Keratinocyte (primary cell): ENCODE measurements around the gene VAC14. TPM values are rescaled to one million over a fixed set of nuclear protein-coding genes. Genes with fewer than 3 reads are reported as not detected.

Experiments used
- DNase-seq: peaks from one replicate; pipeline ENCODE4 v3.0.0-alpha.2; 2011; ENCODE audit warnings: low read depth, missing footprints, low spot score
- FAIRE-seq: peaks from 2 replicates; lab custom pipeline; 2011; peaks lifted over from hg19 to GRCh38; lab: Jason Lieb, UNC
- H2AFZ ChIP-seq: 2 replicates; pipeline ENCODE4 v1.6.0; 2012; ENCODE audit warnings: low read length, control low read depth, inconsistent platforms; ENCODE audit not compliant: control insufficient read depth
- H3K27ac ChIP-seq: 2 replicates; pipeline ENCODE4 v1.5.1; 2011; ENCODE audit warnings: low read length; ENCODE audit not compliant: control insufficient read depth, insufficient read depth
- H3K27me3 ChIP-seq: 3 replicates; pipeline ENCODE4 v1.6.0; 2011; ENCODE audit warnings: low read length; ENCODE audit not compliant: control insufficient read depth, insufficient read depth; ENCODE audit errors: extremely low read depth
- H3K36me3 ChIP-seq, 2 experiments: 2 replicates in 1 of 2; 3 replicates in 1 of 2; pipeline ENCODE4 v1.5.1; 2011; ENCODE audit warnings: low read length in 2 of 2, mild to moderate bottlenecking in 1 of 2; ENCODE audit not compliant: control insufficient read depth in 2 of 2, insufficient read depth in 2 of 2; ENCODE audit errors: extremely low read depth in 1 of 2
- H3K4me1 ChIP-seq: 3 replicates; pipeline ENCODE4 v1.5.1; 2011; ENCODE audit warnings: low read length; ENCODE audit not compliant: control insufficient read depth, insufficient read depth; ENCODE audit errors: extremely low read depth
- H3K4me2 ChIP-seq: 3 replicates; pipeline ENCODE4 v1.6.0; 2011; ENCODE audit warnings: low read depth, low read length; ENCODE audit not compliant: control insufficient read depth, insufficient read depth; ENCODE audit errors: extremely low read depth
- H3K4me3 ChIP-seq, 3 experiments: fragments of 200-600 bp in 1 of 3; sonication (generic) in 1 of 3; 2 replicates in 2 of 3; 3 replicates in 1 of 3; pipeline ENCODE4 v1.5.1; 2011 to 2016; ENCODE audit warnings: low read length in 3 of 3, mild to moderate bottlenecking in 3 of 3, control low read depth in 2 of 3, inconsistent platforms in 1 of 3, low read depth in 1 of 3, mixed read lengths in 1 of 3, mixed run types in 1 of 3, moderate library complexity in 1 of 3; ENCODE audit not compliant: control insufficient read depth in 2 of 3, insufficient read depth in 2 of 3; ENCODE audit errors: extremely low read depth in 1 of 3
- H3K79me2 ChIP-seq: 2 replicates; pipeline ENCODE4 v1.6.0; 2012; ENCODE audit warnings: low read length; ENCODE audit not compliant: control insufficient read depth, insufficient read depth
- H3K9ac ChIP-seq: 3 replicates; pipeline ENCODE4 v1.6.0; 2011; ENCODE audit warnings: low read length; ENCODE audit not compliant: control insufficient read depth, insufficient read depth; ENCODE audit errors: extremely low read depth
- H3K9me1 ChIP-seq: 3 replicates; pipeline ENCODE4 v1.6.0; 2011; ENCODE audit warnings: low read length; ENCODE audit not compliant: control insufficient read depth, insufficient read depth; ENCODE audit errors: extremely low read depth
- H3K9me3 ChIP-seq: 2 replicates; pipeline ENCODE4 v1.5.1; 2012; ENCODE audit warnings: low read depth, low read length; ENCODE audit not compliant: control insufficient read depth
- H4K20me1 ChIP-seq: 3 replicates; pipeline ENCODE4 v1.6.0; 2011; ENCODE audit warnings: low read length; ENCODE audit not compliant: control insufficient read depth, insufficient read depth; ENCODE audit errors: extremely low read depth
- EZH2 ChIP-seq: IDR thresholded peaks from one replicate; pipeline ENCODE4 v1.6.1; 2012; ENCODE audit warnings: inconsistent platforms, mild to moderate bottlenecking, low read length, moderate library complexity
- dilution Hi-C: fragments of 300-500 bp; cut with MboI; formaldehyde crosslinking; loops from one replicate; pipeline ENCODE4 v1.7.0; 2020; ENCODE audit warnings: low sequenced_read_pairs; ENCODE audit not compliant: extremely low pct_ligation_motif_present
- polyA plus RNA-seq, 5 experiments: library from polyadenylated mRNA; depleted of rRNA in 3 of 5; stranded (reverse) in 3 of 5; stranded (forward) in 1 of 5; unstranded in 1 of 5; fragments of >200 nt; gene quantifications; 1 replicate in 1 of 5; 2 replicates in 3 of 5; 3 replicates in 1 of 5; pipeline versions ENCODE4 v1.2.1 to v1.2.3, GENCODE V29; 2011 to 2012; ENCODE audit warnings: missing spikeins in 2 of 5, low read depth in 1 of 5, low replicate concordance in 1 of 5
- TF ChIP-seq, protein P1 (sequence below), 3 experiments: IDR thresholded peaks in 1 of 3; conservative IDR thresholded peaks in 1 of 3; optimal IDR thresholded peaks in 1 of 3; 2 replicates in 2 of 3; 3 replicates in 1 of 3; pipeline versions ENCODE3 to v1.5.1; 2011; ENCODE audit warnings: low read length in 3 of 3, mild to moderate bottlenecking in 3 of 3, moderate library complexity in 2 of 3, control low read depth in 1 of 3, inconsistent platforms in 1 of 3; ENCODE audit not compliant: insufficient read depth in 2 of 3; ENCODE audit errors: extremely low read depth in 1 of 3

The VAC14 gene
- polyA plus RNA-seq, 1 donor (not counting 4 experiments of a cell fraction or from before 2014, with no cell fraction given): 15.9 TPM

GRCh38 chr16:70805787-70806186, 4.8 kb upstream of the VAC14 start:
- H3K4me3 ChIP-seq: no peak overlapping the region
- dilution Hi-C loops: no loop called here
- no peak for FAIRE-seq
- no peak for DNase-seq
- no peaks in the 10 kb centered on the region for H3K79me2 ChIP-seq
- H3K4me1 ChIP-seq: peaks cover 8% of the 10 kb centered on the region
- no peak overlapping the region for H2AFZ ChIP-seq
- no peaks in the 10 kb centered on the region for H3K9me3 ChIP-seq
- TF ChIP-seq EZH2: no peak
- TF ChIP-seq, protein P1, sequence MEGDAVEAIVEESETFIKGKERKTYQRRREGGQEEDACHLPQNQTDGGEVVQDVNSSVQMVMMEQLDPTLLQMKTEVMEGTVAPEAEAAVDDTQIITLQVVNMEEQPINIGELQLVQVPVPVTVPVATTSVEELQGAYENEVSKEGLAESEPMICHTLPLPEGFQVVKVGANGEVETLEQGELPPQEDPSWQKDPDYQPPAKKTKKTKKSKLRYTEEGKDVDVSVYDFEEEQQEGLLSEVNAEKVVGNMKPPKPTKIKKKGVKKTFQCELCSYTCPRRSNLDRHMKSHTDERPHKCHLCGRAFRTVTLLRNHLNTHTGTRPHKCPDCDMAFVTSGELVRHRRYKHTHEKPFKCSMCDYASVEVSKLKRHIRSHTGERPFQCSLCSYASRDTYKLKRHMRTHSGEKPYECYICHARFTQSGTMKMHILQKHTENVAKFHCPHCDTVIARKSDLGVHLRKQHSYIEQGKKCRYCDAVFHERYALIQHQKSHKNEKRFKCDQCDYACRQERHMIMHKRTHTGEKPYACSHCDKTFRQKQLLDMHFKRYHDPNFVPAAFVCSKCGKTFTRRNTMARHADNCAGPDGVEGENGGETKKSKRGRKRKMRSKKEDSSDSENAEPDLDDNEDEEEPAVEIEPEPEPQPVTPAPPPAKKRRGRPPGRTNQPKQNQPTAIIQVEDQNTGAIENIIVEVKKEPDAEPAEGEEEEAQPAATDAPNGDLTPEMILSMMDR (optimal IDR thresholded peaks at IDR 0.05 in 1 of 3, IDR thresholded peaks at IDR 0.05 in 1 of 3, conservative IDR thresholded peaks at IDR 0.05 in 1 of 3; ENCODE audit: extremely low read depth in 1 of 3, insufficient read depth in 2 of 3, low read length in 3 of 3): no peak
- H3K36me3 ChIP-seq: no peaks in the 10 kb centered on the region
- no peak overlapping the region for H3K27ac ChIP-seq
- H4K20me1 ChIP-seq: no peaks in the 10 kb centered on the region
- H3K27me3 ChIP-seq: no peaks in the 10 kb centered on the region
- H3K4me2 ChIP-seq: no peak overlapping the region
- no peak overlapping the region for H3K9ac ChIP-seq
- no peaks in the 10 kb centered on the region for H3K9me1 ChIP-seq

DNA sequence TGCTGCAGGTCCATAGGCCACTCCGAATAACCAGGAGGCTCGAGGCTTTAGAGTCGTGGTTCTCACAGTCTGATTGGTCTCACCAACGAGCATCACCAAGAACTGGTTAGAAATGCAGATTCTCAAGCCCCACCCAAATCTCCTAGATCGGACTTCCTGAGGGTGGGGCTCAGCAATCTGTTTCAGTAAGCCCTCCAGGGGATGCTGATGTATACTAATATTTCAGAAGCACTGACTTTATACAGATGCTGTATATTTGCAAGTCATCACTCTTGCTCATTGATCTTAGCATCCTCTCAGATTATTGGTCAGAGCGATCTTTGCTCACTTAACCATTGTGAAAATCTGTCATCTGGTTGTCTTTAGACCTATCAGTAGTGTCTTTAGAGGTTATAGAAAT, 4.4 kb upstream of the VAC14 start:
- Histone ChIP-seq H3K36me3 (no peaks in the 10 kb centered on the region), H3K4me2 (no peak overlapping the region), H3K9me1 (no peaks in the 10 kb centered on the region), H3K9me3 (no peaks in the 10 kb centered on the region), H3K27ac (no peak overlapping the region), H4K20me1 (no peaks in the 10 kb centered on the region), H3K27me3 (no peaks in the 10 kb centered on the region), H3K79me2 (peaks cover 4% of the 10 kb centered on the region), H3K4me1 (peaks cover 8% of the 10 kb centered on the region), H2AFZ (no peak overlapping the region), H3K9ac (no peak overlapping the region), H3K4me3 (no peak overlapping the region)
- DNase-seq (no peak), FAIRE-seq (no peak)
- no peak for TF ChIP-seq EZH2
- TF ChIP-seq, protein P1 (optimal IDR thresholded peaks at IDR 0.05 in 1 of 3, IDR thresholded peaks at IDR 0.05 in 1 of 3, conservative IDR thresholded peaks at IDR 0.05 in 1 of 3; ENCODE audit: extremely low read depth in 1 of 3, insufficient read depth in 2 of 3, low read length in 3 of 3): no peak
- dilution Hi-C loops: no loop called here
